Naive thymus-derived CD8-positive, alpha-beta T cell (primary cell): ENCODE results near the gene PTPRN. TPM values are rescaled to one million over a fixed set of nuclear protein-coding genes. Genes with fewer than 3 reads are reported as not detected.

Experiments
- ATAC-seq, 2 donors: fragments of 150-1000 bp; cut with Tn5 transposase in 1 of 2; sonication (Bioruptor Pico), chemical (Tn5 transposase) in 1 of 2; 1 replicate in 1 of 2; 2 replicates in 1 of 2; pipeline ENCODE4 v1.10.0; 2021; ENCODE audit warnings: mild to moderate bottlenecking in 2 of 2, moderate library complexity in 2 of 2
- POLR2A ChIA-PET: fragments of 350-600 bp; sonication (Branson Sonifier 250); formaldehyde crosslinking; loops from one replicate; lab custom pipeline; 2021; ENCODE audit warnings: antibody characterized with exemption; lab: Charles Lee
- DNase-seq, 10 donors: peaks; one replicate each; pipeline versions ENCODE4 v3.0.0 to v3.0.0-alpha.2; 2020 to 2022
- H3K27ac Mint-ChIP-seq, 10 donors: one replicate each; pipeline ENCODE4 v1.8.0; 2020 to 2022; ENCODE audit warnings: mild to moderate bottlenecking in 10 of 10, mixed read lengths in 10 of 10, moderate library complexity in 4 of 10, inconsistent platforms in 1 of 10
- H3K27me3 Mint-ChIP-seq, 5 donors: one replicate each; pipeline ENCODE4 v1.8.0; 2021 to 2022; ENCODE audit warnings: mixed read lengths in 5 of 5
- H3K36me3 Mint-ChIP-seq, 3 donors: one replicate each; pipeline ENCODE4 v1.8.0; 2020 to 2022; ENCODE audit warnings: mixed read lengths in 3 of 3, mild to moderate bottlenecking in 2 of 3, inconsistent platforms in 1 of 3
- H3K4me1 Mint-ChIP-seq, 4 donors: one replicate each; pipeline ENCODE4 v1.8.0; 2021 to 2022; ENCODE audit warnings: mixed read lengths in 4 of 4
- H3K4me3 Mint-ChIP-seq, 10 donors: one replicate each; pipeline ENCODE4 v1.8.0; 2020 to 2022; ENCODE audit warnings: mild to moderate bottlenecking in 10 of 10, mixed read lengths in 10 of 10, moderate library complexity in 6 of 10, inconsistent platforms in 1 of 10
- H3K9me3 Mint-ChIP-seq, 9 donors: one replicate each; pipeline ENCODE4 v1.8.0; 2020 to 2022; ENCODE audit warnings: mixed read lengths in 9 of 9, mild to moderate bottlenecking in 3 of 9, inconsistent platforms in 1 of 9, moderate library complexity in 1 of 9
- polyA plus RNA-seq, 3 donors: library from polyadenylated mRNA; unstranded; fragments of 300-500 nt; fragmentation: Illumina TruSeq; gene quantifications; one replicate each; pipeline ENCODE4 v1.2.3, GENCODE V29; 2021
- total RNA-seq, 8 experiments: library from RNA in 2 of 8; stranded (reverse) in 2 of 8; gene quantifications; one replicate each; pipeline ENCODE4 v1.2.3 and lab custom pipeline; 2021 to 2026

The PTPRN gene
- not detected for total RNA-seq
- polyA plus RNA-seq, result under 1 TPM in 2 of 3 donors, not detected in 1; 0.27 to 0.31 TPM
- total RNA-seq (lab: John Stamatoyannopoulos, UW), result 0 to 0.26 (median 0.15) reads per million in 6 experiments

DNA sequence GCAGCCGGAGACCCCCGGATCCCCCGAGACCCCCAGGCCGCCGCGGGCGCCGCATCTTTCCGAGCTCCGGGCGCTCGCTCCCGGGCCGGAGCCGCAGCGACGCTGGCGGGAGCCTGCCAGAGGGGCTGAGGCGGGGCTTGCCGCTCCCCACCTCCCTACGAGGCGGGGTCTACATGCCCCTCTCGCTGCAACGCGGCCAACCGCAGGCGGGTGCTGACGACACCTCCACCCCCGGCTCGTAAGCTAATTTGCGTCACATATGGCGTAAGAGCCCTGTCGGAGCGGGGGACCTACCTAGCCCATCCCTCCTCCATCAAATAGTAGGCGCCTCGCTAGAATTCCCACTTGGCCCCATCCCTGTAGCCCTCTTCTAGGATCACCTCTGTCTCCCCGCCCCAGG is at the start of gene PTPRN:
Gene PTPRN (minus strand): TSS at position 124 of the 400 bp plus-strand sequence. CDS start 69 bp downstream, at position 55.
- peaks cover 0 to 5% (median 0%) of the 10 kb centered on the region in 9 donors for H3K9me3 Mint-ChIP-seq
- ATAC-seq (peak in 1 of 2 donors; percentile 36), DNase-seq (no peak)
- H3K27ac Mint-ChIP-seq, result peak within 1 kb of the TSS in 1 of 10 donors; percentile 78
- H3K4me3 Mint-ChIP-seq, result peak within 1 kb of the TSS in 2 of 10 donors; percentile 3 to 65
- H3K36me3 Mint-ChIP-seq, result peaks cover 0 to 9% (median 0%) of the 10 kb centered on the region in 3 donors
- POLR2A ChIA-PET, result no interaction called here
- peaks cover 0 to 7% (median 3%) of the 10 kb centered on the region in 4 donors for H3K4me1 Mint-ChIP-seq
- peaks cover 35 to 63% (median 54%) of the 10 kb centered on the region in 5 donors for H3K27me3 Mint-ChIP-seq

DNA sequence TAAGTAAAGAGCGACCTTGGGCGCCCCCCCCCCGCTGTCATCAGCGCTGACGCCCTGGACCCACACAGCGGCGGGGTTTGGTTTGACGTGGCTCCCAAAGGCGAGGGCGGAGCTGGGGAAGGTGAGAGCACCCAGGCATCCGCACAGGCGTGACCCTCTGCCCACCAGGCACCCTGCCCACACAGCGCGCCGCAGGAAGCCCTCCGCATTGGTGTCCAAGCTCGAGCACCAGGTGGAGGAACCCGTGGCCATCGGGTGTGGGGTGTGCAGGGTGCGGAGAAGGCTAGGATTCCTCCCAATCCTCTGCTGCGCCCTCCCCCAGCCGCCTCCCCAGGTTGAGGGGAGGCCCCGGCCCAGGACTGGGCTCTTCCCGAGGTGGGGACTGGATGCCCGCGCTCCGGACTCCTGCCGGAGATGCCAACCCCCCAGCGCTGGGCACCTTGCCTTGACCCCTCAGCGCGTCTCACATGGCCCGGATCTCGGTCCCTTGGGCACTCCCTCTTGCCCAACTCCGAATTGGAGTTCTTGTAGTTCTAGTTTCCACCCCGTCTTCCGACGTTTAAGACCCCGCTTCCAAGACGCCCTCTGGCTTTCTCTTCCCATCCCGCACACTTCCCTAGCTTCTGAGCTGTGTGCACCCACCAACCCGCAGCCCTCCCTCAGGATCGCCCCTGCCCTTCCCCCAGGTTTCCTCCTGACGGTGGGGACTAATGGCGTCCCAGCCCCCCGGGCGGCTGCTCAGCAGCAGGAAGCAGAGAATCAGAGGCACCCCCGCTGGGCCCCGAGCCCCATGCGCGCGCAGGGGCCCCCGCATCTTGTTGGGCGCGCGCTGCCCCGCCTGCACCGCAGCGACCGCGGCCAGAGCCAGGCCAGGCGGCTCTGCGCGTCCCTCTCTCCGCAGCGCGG is 49.2 kb upstream of the PTPRN start:
- peak overlapping the region in 6 of 10 donors; percentile 30 to 73 (median 54) for H3K4me3 Mint-ChIP-seq
- H3K27ac Mint-ChIP-seq, result no peak overlapping the region
- peaks cover 36 to 63% (median 41%) of the 10 kb centered on the region in 5 donors for H3K27me3 Mint-ChIP-seq
- H3K4me1 Mint-ChIP-seq, result peaks cover 3 to 6% (median 5%) of the 10 kb centered on the region in 4 donors
- H3K9me3 Mint-ChIP-seq, result no peaks in the 10 kb centered on the region
- DNase-seq, result no peak
- H3K36me3 Mint-ChIP-seq, result peaks cover 0 to 4% (median 3%) of the 10 kb centered on the region in 3 donors
- ATAC-seq, result peak; percentile 42 to 57
- POLR2A ChIA-PET, result no interaction called here

DNA sequence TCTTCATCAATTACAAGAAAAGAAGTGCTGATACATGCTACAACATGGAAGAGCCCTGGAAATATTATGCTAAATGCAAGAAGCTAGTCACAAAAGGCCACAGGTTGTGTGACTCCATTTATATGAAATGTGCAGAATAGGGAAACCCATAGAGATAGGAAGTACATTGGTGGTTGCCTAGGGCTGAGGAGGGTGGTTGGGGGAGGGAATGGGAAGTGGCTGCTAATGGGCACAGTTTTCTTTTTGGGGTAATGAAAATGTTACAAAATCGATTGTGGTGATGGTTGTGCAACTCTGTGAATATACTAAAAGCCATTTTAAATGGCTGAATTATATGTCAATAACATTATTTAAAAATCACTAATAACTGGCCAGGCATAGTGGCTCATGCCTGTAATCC is 47.6 kb upstream of the PTPRN start:
- no peak overlapping the region for H3K4me3 Mint-ChIP-seq
- H3K27ac Mint-ChIP-seq, result no peak overlapping the region
- no peaks in the 10 kb centered on the region for H3K9me3 Mint-ChIP-seq
- POLR2A ChIA-PET, result no interaction called here
- ATAC-seq (no peak), DNase-seq (no peak)
- H3K4me1 Mint-ChIP-seq, result peaks cover 3 to 6% (median 5%) of the 10 kb centered on the region in 4 donors
- peaks cover 36 to 71% (median 41%) of the 10 kb centered on the region in 5 donors for H3K27me3 Mint-ChIP-seq
- H3K36me3 Mint-ChIP-seq, result peaks cover 0 to 4% (median 3%) of the 10 kb centered on the region in 3 donors

DNA sequence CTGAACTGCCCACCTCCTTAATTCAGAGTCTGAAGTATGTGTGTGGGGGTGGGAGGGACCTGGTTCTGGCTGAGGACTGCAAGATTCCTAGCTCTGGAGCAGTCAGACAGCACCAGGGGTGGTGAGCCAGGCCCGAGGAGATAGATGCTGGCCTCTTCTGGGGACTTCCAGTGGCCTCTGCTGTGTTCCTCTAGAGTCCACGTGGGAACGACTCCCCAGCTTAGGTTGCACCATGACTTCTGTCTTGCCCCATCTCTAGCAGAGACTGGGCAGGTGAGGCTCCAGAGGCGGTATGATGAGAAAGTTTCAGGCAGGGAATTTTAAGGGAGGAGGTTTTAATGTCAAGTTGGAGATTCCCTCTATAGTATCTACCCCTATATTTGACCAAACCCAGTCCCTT is 45.4 kb upstream of the PTPRN start:
- Mint-ChIP-seq H3K9me3 (no peaks in the 10 kb centered on the region), H3K27ac (no peak overlapping the region), H3K4me1 (peaks cover 3 to 6% (median 5%) of the 10 kb centered on the region in 4 donors), H3K36me3 (no peaks in the 10 kb centered on the region), H3K27me3 (peaks cover 27 to 70% (median 42%) of the 10 kb centered on the region in 5 donors), H3K4me3 (no peak overlapping the region)
- ATAC-seq, result no peak
- POLR2A ChIA-PET, result no interaction called here
- DNase-seq, result no peak

DNA sequence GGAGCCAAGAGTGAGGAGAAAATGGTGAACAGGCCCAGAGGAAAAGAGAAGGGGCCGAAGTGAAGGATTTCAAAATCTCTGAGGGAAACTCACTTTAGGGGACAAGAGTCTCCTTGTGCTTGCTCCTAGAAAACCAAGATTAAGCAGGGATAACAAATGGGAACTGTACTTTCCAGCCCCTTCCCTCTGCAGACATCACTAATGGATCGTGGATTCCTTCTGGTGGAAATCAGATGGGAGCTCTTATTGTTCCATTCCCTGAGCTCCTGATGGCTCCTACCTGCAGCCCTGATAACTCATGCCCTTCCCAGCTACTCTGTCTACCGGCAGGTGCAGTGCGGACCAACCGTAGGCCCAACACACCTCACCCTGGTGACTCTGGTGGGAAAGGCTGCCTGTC is 43.9 kb upstream of the PTPRN start:
- no peaks in the 10 kb centered on the region for H3K9me3 Mint-ChIP-seq
- no peaks in the 10 kb centered on the region for H3K36me3 Mint-ChIP-seq
- POLR2A ChIA-PET, result interaction anchor here (0.6 kb wide), 2 partner anchors 36 to 100 kb away, joined by 3 to 6 read pairs; partner anchors contain the start of gene TUBA4B
- H3K27ac Mint-ChIP-seq, result no peak overlapping the region
- ATAC-seq (no peak), DNase-seq (no peak)
- H3K27me3 Mint-ChIP-seq, result peaks cover 30 to 70% (median 45%) of the 10 kb centered on the region in 5 donors
- peaks cover 0 to 2% (median under 1%) of the 10 kb centered on the region in 4 donors for H3K4me1 Mint-ChIP-seq
- H3K4me3 Mint-ChIP-seq, result no peak overlapping the region

DNA sequence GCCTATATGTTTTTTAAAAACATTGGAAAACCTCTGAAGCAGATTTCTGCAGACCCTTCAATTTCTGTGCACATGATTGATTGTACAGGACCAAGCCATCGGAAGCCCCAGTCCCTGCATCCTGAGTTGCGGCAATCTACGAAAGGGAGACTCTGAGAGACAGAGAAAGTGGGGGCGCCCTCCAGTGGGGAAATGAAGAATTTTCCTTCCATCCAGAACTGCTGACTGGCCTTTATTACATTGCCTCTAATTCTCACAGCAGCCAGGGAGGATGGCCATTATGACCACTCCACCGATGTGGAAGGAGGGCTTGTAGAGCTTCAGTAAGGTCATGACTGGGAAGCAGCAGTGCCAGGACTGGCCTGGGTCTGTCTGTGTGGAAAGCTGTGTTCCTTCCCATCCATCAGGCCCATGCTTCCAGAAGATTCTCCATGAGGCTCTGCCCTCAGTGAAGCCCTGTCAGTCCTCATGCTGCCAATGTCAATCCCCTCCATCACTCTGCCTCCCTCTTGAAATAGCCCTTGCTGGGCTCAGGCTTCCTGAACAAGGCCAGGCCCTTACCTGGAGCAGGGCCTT is 43.3 kb upstream of the PTPRN start:
- Mint-ChIP-seq H3K9me3 (no peaks in the 10 kb centered on the region), H3K4me1 (peaks cover 0 to 2% (median 0%) of the 10 kb centered on the region in 4 donors), H3K27me3 (peaks cover 29 to 73% (median 50%) of the 10 kb centered on the region in 5 donors), H3K4me3 (no peak overlapping the region), H3K27ac (no peak overlapping the region), H3K36me3 (no peaks in the 10 kb centered on the region)
- DNase-seq, result peak; percentile 25 to 77 (median 56)
- POLR2A ChIA-PET, result interaction anchor here (0.6 kb wide), 1 partner anchor 35 kb away, joined by 3 read pairs; no protein-coding TSS in a partner anchor
- peak; percentile 80 to 85 for ATAC-seq

DNA sequence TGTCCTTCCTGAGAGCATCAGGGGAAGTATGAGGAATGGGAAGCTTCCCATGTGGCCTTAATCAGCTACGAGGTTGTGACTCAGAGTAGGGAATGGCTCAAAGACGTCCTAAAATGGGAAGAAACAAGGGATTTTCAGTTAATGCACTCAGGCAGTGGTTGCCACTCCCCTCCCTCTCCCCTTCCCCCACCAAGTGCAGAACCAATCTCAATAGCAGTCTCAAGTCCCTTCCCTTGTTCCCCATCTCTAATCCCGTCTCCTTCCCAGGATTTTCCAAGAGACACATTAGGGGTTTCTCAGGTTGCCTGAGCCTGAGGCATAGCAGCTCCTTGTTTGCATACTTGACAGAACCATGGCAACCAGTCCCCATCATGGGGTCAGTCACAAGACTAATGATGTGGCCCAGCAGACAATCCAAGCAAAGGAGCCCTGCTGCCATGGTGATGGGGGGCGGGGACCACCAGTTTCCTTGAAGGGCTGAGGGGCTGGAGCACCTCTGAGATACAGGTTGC is 41.6 kb upstream of the PTPRN start:
- POLR2A ChIA-PET, result no interaction called here
- H3K27me3 Mint-ChIP-seq, result peaks cover 24 to 77% (median 53%) of the 10 kb centered on the region in 5 donors
- H3K9me3 Mint-ChIP-seq, result no peaks in the 10 kb centered on the region
- H3K4me3 Mint-ChIP-seq, result no peak overlapping the region
- H3K27ac Mint-ChIP-seq, result no peak overlapping the region
- no peak for DNase-seq
- H3K36me3 Mint-ChIP-seq, result no peaks in the 10 kb centered on the region
- no peaks in the 10 kb centered on the region for H3K4me1 Mint-ChIP-seq
- no peak for ATAC-seq

DNA sequence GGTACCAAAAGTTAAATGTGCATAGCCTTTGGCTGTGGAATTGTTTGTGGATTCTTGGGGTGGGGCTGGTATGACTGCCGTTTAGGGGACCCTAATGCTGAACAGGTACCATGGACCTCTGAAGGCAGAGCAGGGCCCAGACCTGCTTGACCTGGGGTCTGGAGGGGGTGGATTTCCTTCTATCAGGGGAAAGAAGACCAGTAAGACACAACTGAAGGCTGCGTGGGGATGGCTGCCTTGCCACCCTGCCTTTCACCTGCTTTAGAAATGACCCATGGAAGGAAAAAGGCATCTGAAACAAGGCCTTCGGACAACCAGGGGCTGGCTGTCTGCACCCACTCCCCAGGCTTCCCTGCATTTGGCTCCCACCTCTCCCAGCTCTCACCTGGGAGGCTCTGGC is 41.0 kb upstream of the PTPRN start:
- Mint-ChIP-seq H3K36me3 (no peaks in the 10 kb centered on the region), H3K9me3 (no peaks in the 10 kb centered on the region), H3K4me1 (no peaks in the 10 kb centered on the region), H3K27me3 (peaks cover 19 to 76% (median 47%) of the 10 kb centered on the region in 5 donors), H3K4me3 (no peak overlapping the region), H3K27ac (no peak overlapping the region)
- ATAC-seq (no peak), DNase-seq (no peak)
- POLR2A ChIA-PET, result no interaction called here

DNA sequence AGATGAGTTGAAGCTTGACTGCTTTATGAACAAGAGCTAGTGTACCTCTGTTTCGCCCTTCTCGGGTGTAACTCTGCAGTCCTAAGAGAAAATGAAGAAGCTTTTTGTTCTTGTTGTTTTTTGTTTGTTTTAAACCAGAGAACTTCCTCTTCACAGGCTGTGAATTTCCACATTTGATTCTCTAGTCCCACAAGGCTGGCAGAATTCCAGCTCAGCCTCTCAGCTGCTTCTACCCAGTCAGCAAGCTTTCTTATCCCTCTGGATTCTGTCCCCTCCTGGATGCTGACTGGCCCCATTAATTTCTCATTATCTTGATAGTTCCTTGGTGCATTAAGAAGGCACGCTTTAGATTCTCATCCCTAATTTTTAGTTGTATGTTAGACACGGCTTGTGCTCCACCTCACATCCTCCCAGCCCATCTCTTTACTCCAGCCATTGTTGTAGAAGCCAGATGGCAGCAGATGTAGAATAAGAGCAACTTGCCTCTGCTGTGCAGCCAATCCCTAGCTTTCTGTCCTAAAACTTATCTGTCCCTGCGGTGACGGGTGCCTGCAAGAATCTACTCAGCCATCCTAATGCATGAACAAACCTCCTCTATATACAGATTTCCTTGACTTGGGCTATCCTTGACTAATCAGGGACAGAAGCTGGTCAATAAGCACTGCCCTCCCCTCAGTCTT is 35.7 kb upstream of the PTPRN start:
- POLR2A ChIA-PET, result no interaction called here
- no peak overlapping the region for H3K27ac Mint-ChIP-seq

DNA sequence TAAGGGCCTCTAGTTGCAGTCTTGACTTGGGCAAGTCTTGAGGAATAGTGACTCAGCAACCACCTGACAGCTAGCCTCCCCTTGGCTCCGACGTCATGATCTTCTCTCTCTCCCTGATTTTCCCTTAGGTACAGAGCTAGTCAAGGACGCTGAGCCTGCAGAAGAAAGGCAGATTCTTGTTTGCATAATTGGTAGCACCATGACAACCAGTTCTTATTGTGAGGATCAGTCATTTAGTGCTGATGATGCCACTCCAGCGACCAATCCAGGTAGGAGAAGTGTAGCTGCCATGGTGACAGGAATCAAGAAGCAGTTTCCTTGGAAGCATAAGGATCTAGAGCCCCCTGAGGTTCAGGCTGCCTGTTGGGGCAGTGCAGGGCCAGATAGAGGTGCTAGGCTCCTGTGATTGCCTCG is 26.2 kb upstream of the PTPRN start:
- peaks cover 0 to 23% (median 23%) of the 10 kb centered on the region in 3 donors for H3K36me3 Mint-ChIP-seq
- peaks cover 5 to 30% (median 15%) of the 10 kb centered on the region in 9 donors for H3K9me3 Mint-ChIP-seq
- no peak overlapping the region for H3K4me3 Mint-ChIP-seq
- POLR2A ChIA-PET, result no interaction called here
- H3K4me1 Mint-ChIP-seq, result peaks cover 0 to 7% (median 3%) of the 10 kb centered on the region in 4 donors
- ATAC-seq (no peak), DNase-seq (no peak)
- H3K27ac Mint-ChIP-seq, result no peak overlapping the region
- H3K27me3 Mint-ChIP-seq, result peaks cover 36 to 87% (median 52%) of the 10 kb centered on the region in 5 donors

More for the DNA sequence above, 35.7 kb upstream of the PTPRN start:
- ATAC-seq, result no peak
- Mint-ChIP-seq H3K9me3 (peaks cover 0 to 2% (median 0%) of the 10 kb centered on the region in 9 donors), H3K36me3 (no peaks in the 10 kb centered on the region), H3K4me1 (peaks cover 0 to 6% (median 4%) of the 10 kb centered on the region in 4 donors), H3K27me3 (peaks cover 14 to 52% (median 29%) of the 10 kb centered on the region in 5 donors), H3K4me3 (no peak overlapping the region)
- no peak for DNase-seq

DNA sequence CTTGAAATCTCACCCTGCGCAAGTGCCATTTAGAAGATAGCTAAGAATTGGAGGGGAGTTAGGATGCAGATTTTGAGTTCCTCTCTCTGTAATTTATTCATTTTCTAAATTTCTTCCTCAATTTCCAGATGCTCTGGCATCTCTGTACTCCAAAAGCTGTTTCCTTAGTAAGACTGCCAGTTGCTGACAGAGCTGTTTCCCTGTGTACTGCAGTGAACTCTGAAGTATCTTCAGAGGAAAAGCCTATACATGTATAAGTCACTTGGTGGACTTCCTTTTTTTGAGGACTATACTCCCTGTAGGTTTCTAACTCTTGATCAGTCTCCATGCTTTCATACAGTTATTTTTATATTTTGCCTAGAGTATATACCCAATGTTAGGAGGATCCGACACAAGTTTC is 24.9 kb upstream of the PTPRN start:
- no peak overlapping the region for H3K27ac Mint-ChIP-seq
- POLR2A ChIA-PET, result no interaction called here
- H3K4me1 Mint-ChIP-seq, result peaks cover 0 to 7% (median 3%) of the 10 kb centered on the region in 4 donors
- DNase-seq (no peak), ATAC-seq (no peak)
- H3K36me3 Mint-ChIP-seq, result peaks cover 0 to 23% (median 23%) of the 10 kb centered on the region in 3 donors
- H3K4me3 Mint-ChIP-seq, result no peak overlapping the region
- H3K9me3 Mint-ChIP-seq, result peaks cover 5 to 30% (median 15%) of the 10 kb centered on the region in 9 donors
- H3K27me3 Mint-ChIP-seq, result peaks cover 40 to 87% (median 62%) of the 10 kb centered on the region in 5 donors

DNA sequence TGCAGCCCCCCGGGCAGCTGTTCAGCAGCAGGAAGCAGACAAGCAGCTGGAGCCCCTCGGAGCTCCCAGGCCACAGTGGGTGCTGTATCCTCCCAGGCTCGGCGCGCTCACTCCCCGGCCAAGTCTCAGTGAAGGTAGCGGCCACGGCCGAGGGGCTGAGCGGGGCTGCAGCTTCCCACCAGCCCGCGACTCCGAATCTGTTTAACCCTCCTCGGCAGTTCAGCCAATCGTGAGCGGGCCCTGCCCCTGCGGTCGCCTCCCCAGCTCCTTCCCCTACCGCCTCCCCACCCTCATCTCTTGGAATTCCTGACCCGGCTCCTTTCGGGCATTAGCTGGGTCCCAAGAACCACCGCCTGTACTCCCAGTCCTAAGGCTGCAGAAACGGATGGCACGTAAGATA is 23.3 kb upstream of the PTPRN start, which contains the start of gene RESP18:
Gene RESP18 (minus strand): TSS at position 203 of the 400 bp plus-strand sequence.
- Mint-ChIP-seq H3K36me3 (peaks cover 0 to 23% (median 23%) of the 10 kb centered on the region in 3 donors), H3K4me1 (peaks cover 0 to 7% (median 4%) of the 10 kb centered on the region in 4 donors), H3K4me3 (peak within 1 kb of the TSS in 1 of 10 donors; percentile 42), H3K27me3 (peaks cover 45 to 91% (median 72%) of the 10 kb centered on the region in 5 donors), H3K27ac (peak within 1 kb of the TSS in 1 of 10 donors; percentile 44), H3K9me3 (peaks cover 5 to 30% (median 15%) of the 10 kb centered on the region in 9 donors)
- POLR2A ChIA-PET, result no interaction called here
- DNase-seq, result no peak
- no peak for ATAC-seq
